Measurements from ENCODE around the gene KIFC3. TPM values are rescaled to one million over a fixed set of nuclear protein-coding genes. Genes with fewer than 3 reads are reported as not detected.
A peak's percentile ranks its signal among the peaks of the same experiment; 100 is the strongest.

Gene KIFC3
- total RNA-seq, 3 donors from 2014 or later, result 15.7 to 36.1 (median 35.1) TPM

DNA sequence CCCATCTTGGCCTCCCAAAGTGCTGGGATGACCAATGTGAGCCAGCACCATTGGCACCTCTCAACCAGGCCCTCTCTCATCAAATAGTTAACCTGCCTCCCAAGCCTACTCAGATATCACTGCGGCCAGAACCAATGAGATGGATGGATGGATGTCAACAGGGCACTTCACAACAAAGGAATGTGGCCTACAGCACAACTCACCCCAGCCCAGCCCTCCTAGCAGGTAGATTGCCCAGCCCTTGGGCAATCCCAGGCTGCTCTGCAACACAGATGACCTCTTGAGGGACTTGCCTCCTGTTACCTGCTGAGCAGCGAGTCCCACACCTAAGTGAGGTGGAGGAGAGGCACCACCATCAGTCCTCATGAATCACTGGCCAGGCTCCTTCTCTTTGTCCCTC lies 22.6 kb upstream of the KIFC3 start:
- Histone ChIP-seq H3K4me1 (peaks cover 0 to 10% of the 10 kb centered on the region in 2 donors), H3K9me3 (no peaks in the 10 kb centered on the region), H3K36me3 (no peaks in the 10 kb centered on the region), H3K27ac (no peak overlapping the region), H3K27me3 (no peaks in the 10 kb centered on the region), H3K4me3 (no peak overlapping the region)
- TF ChIP-seq, protein P1, sequence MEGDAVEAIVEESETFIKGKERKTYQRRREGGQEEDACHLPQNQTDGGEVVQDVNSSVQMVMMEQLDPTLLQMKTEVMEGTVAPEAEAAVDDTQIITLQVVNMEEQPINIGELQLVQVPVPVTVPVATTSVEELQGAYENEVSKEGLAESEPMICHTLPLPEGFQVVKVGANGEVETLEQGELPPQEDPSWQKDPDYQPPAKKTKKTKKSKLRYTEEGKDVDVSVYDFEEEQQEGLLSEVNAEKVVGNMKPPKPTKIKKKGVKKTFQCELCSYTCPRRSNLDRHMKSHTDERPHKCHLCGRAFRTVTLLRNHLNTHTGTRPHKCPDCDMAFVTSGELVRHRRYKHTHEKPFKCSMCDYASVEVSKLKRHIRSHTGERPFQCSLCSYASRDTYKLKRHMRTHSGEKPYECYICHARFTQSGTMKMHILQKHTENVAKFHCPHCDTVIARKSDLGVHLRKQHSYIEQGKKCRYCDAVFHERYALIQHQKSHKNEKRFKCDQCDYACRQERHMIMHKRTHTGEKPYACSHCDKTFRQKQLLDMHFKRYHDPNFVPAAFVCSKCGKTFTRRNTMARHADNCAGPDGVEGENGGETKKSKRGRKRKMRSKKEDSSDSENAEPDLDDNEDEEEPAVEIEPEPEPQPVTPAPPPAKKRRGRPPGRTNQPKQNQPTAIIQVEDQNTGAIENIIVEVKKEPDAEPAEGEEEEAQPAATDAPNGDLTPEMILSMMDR (IDR thresholded peaks at IDR 0.05), result no peak
- no peak for TF ChIP-seq POLR2AphosphoS5 (IDR thresholded peaks at IDR 0.05)
- TF ChIP-seq POLR2A (IDR thresholded peaks at IDR 0.05), result no peak
- DNase-seq (ENCODE audit: low spot score in 2 of 2), result no peak
- intact Hi-C loops (cut with DNase I; ENCODE audit: low total_unique reads), result no loop called here

DNA sequence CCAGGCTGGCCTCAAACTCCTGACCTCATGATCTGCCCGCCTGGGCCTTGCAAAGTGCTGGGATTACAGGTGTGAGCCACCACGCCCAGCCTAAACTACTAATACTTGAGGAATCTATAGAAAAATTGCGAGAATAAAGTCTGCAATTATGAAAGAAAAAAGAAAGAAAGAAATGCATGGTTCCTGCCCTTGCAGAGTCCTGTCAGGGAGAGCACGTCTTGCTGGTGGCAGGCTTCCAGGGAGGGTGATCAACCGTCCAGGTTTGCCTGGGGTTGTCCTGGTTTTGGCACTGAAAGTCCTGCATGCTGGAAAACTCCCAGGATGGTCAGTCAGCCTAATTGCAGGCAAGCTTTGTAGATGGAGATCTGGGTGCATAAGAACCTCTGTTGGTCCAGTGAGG lies 21.5 kb upstream of the KIFC3 start:
- Histone ChIP-seq H3K4me1 (peaks cover 0 to 10% of the 10 kb centered on the region in 2 donors), H3K36me3 (no peaks in the 10 kb centered on the region), H3K27me3 (no peaks in the 10 kb centered on the region), H3K27ac (no peak overlapping the region), H3K9me3 (no peaks in the 10 kb centered on the region), H3K4me3 (no peak overlapping the region)
- intact Hi-C loops (cut with DNase I; ENCODE audit: low total_unique reads), result no loop called here
- DNase-seq (ENCODE audit: low spot score in 2 of 2), result peak; percentile 60 to 79
- no peak for TF ChIP-seq POLR2A (IDR thresholded peaks at IDR 0.05)
- peak in 1 of 3 donors; percentile 17 for TF ChIP-seq POLR2AphosphoS5 (IDR thresholded peaks at IDR 0.05)

DNA sequence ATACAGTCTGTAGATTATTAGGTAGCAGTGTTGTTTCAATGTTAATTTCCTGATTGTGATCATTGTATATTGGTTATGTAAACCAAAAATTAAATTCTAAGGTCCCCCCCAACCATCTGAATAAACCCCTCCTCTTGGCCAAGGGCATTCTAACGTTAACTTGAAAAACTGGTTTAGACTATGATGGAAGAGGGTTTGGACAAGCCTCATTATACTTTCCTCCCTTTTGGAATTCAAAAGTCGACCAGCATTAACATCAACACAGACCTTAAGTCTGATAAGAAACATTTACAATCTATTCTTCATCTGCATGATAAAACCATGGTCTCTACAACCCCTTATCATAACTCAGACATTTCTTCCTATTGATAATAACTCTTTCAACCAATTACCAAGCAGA lies 20.6 kb upstream of the KIFC3 start:
- Histone ChIP-seq H3K9me3 (no peaks in the 10 kb centered on the region), H3K4me1 (peaks cover 0 to 10% of the 10 kb centered on the region in 2 donors), H3K27ac (no peak overlapping the region), H3K4me3 (no peak overlapping the region), H3K36me3 (no peaks in the 10 kb centered on the region), H3K27me3 (no peaks in the 10 kb centered on the region)
- DNase-seq (ENCODE audit: low spot score in 2 of 2), result no peak
- TF ChIP-seq POLR2AphosphoS5 (IDR thresholded peaks at IDR 0.05), result no peak
- TF ChIP-seq, protein P1 (IDR thresholded peaks at IDR 0.05), result no peak
- no peak for TF ChIP-seq POLR2A (IDR thresholded peaks at IDR 0.05)
- intact Hi-C loops (cut with DNase I; ENCODE audit: low total_unique reads), result no loop called here

DNA sequence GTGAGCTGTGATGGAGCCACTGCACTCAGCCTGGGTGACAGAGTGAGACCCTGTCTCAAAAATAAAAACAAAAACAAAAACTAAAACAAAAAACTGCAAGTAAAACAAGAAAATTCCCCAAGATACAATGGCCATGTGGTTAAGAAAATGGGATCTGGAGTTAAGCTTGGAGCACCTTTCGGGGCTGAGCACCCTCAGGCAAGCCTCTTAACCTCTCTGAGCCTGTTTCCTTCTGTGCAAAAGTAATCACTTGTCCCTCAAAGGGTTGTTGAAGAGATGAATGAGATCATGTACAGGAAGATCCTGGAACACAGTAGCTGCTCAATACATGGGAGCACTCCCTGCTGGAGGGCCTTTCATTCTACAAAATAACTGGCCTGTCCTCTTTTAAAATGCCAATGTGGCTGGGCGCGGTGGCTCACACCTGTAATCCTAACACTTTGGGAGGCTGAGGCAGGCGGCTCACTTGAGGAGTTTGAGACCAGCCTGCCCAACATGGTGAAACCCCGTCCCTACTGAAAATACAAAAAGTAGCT lies 19.8 kb upstream of the KIFC3 start:
- Histone ChIP-seq H3K9me3 (no peaks in the 10 kb centered on the region), H3K36me3 (no peaks in the 10 kb centered on the region), H3K27me3 (no peaks in the 10 kb centered on the region), H3K4me1 (peaks cover 0 to 10% of the 10 kb centered on the region in 2 donors), H3K4me3 (no peak overlapping the region), H3K27ac (no peak overlapping the region)
- no peak for TF ChIP-seq POLR2A (IDR thresholded peaks at IDR 0.05)
- TF ChIP-seq POLR2AphosphoS5 (IDR thresholded peaks at IDR 0.05), result no peak
- TF ChIP-seq, protein P1 (IDR thresholded peaks at IDR 0.05), result no peak
- DNase-seq (ENCODE audit: low spot score in 2 of 2), result no peak
- intact Hi-C loops (cut with DNase I; ENCODE audit: low total_unique reads), result no loop called here

DNA sequence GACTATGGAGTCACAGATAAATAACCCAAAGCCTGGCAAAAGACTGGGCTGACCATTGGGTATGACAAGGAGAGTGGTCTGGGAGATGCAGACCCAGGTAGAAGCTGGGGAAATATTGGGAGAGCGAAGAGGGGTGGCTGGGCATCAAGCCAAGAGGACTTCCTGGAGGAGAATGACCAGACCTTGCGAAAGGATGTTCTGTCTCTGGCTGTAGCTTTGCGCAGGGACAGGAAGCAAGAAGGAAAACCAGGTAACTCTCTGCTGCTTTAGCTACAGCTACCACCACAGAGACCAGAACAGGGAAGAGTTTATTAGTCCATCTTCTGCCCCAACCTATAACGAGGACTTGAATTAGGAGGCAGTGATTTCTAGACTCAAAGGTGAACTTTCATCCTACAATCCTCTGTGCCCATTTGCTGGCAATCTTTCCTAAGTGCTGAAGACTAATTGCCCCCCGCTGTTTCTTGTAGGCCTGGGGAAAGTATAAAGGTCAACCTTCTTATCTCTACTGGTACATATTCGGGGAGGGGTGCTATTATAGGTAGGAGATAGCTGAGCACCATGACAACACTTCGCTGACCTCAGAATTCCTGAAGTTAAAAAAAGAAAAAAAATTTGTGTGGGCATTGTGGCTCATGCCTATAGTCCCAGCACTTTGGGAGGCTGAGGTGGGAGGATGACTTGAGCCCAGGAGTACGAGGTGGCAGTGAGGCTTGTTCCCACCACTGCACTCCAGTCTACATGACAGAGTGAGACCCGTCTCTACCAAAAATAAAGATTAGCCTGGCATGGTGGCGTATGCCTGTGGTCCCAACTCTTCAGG lies 19.1 kb upstream of the KIFC3 start:
- no peaks in the 10 kb centered on the region for H3K9me3 ChIP-seq
- DNase-seq (ENCODE audit: low spot score in 2 of 2), result no peak
- no peak overlapping the region for H3K27ac ChIP-seq
- H3K4me3 ChIP-seq, result no peak overlapping the region
- H3K36me3 ChIP-seq, result no peaks in the 10 kb centered on the region
- intact Hi-C loops (cut with DNase I; ENCODE audit: low total_unique reads), result no loop called here
- peaks cover 0 to 10% of the 10 kb centered on the region in 2 donors for H3K4me1 ChIP-seq
- no peak for TF ChIP-seq POLR2AphosphoS5 (IDR thresholded peaks at IDR 0.05)
- no peak for TF ChIP-seq POLR2A (IDR thresholded peaks at IDR 0.05)
- TF ChIP-seq, protein P1 (IDR thresholded peaks at IDR 0.05), result no peak
- no peaks in the 10 kb centered on the region for H3K27me3 ChIP-seq

All from breast epithelium (tissue), 4 donors.